ENCODE data around the gene GPC5.

DNA sequence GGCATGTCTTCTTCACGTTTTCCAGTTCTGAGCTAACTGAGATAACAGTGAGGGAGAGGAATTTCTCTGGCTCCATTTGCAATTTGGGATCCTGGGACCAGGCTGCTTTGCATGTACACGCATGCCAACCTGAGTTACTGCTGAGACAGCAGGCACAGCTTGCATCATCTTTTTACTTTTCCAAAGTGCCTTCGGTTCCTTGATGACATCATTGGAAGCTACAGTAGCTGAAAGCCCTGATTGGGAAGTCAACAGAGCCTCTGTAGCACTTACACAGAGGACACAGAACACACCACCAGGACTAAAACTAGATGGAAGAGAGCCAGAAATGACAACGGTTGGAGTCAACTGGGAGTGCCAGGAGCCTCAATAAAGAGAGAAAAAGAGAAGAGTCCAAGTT, 1429.1 kb downstream of the GPC5 start:
- TF ChIP-seq POLR2A (IDR thresholded peaks at IDR 0.05) = no peak
- TF ChIP-seq, protein P1, sequence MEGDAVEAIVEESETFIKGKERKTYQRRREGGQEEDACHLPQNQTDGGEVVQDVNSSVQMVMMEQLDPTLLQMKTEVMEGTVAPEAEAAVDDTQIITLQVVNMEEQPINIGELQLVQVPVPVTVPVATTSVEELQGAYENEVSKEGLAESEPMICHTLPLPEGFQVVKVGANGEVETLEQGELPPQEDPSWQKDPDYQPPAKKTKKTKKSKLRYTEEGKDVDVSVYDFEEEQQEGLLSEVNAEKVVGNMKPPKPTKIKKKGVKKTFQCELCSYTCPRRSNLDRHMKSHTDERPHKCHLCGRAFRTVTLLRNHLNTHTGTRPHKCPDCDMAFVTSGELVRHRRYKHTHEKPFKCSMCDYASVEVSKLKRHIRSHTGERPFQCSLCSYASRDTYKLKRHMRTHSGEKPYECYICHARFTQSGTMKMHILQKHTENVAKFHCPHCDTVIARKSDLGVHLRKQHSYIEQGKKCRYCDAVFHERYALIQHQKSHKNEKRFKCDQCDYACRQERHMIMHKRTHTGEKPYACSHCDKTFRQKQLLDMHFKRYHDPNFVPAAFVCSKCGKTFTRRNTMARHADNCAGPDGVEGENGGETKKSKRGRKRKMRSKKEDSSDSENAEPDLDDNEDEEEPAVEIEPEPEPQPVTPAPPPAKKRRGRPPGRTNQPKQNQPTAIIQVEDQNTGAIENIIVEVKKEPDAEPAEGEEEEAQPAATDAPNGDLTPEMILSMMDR (IDR thresholded peaks at IDR 0.05) = no peak
- TF ChIP-seq EP300 (IDR thresholded peaks at IDR 0.05) = no peak

Measured in ovary (tissue), 3 donors.